ENCODE measurements around the gene SELPLG. TPM values are rescaled to one million over a fixed set of nuclear protein-coding genes. Genes with fewer than 3 reads are reported as not detected.
A peak's percentile ranks its signal among the peaks of the same experiment; 100 is the strongest.

Gene SELPLG
- total and polyA plus RNA-seq, 2 of the 4 experiments (the other 2 are of a cell fraction): 3.2 to 10.8 TPM

DNA sequence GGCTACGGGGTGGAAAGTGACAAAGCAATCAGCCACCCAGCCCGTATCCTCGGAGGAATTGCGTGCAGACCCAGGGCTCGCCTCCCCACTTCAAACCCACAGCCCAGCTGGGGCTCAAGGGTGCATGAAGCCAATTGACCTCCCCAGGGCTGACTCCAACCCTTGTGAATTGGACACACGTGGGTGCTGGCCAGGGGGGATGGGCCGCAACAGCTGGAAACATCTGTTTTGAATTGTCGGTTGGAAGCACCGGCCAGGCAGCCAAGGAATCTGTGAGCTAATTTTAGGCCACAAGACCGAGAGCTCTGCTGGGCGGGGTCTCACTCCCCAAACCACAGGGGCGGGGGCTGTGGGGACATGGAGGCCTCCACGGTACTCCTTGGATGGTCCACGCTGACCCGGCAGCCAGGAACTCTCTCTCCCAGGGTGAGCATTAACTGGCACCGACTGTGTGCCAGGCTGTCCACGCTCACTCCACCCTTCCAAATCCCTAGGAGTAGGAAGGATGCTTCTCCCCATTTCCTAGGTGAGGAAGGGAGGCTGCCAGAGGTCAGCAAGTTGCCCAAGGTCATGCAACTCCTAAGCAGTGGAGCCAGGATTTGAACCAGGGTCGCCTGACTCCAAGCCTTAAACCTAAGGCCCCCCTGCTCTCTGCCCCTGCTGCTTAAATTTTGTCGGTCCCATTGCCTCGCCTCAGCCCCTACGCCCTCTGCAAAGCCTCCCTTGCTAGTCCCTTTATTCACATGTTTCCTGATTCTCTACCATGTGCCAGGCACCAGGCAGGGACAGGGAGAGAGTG, 24.0 kb downstream of the SELPLG start:
- H3K4me3 ChIP-seq (ENCODE audit: insufficient read depth, low read depth, low read length): no peak overlapping the region
- in situ Hi-C loops (cut with MboI; ENCODE audit: low sequenced_read_pairs) (no loop called here), dilution Hi-C loops (cut with HindIII; ENCODE audit: low sequenced_read_pairs, unreplicated experiment) (no loop called here), intact Hi-C loops (cut with micrococcal nuclease) (loop anchor here (2.0 kb wide), 2 partner anchors 47 to 341 kb away; partner anchors contain the start of gene ISCU)
- 0 out of 2 replicates have a peak overlapping the region, but pooled peaks have one; percentile 53 for H3K56ac ChIP-seq (ENCODE audit: extremely low read depth, insufficient read depth, low read length)
- H3K27ac ChIP-seq (ENCODE audit: insufficient read depth, low read length): peak overlapping the region; percentile 39; the same call in 1 of the 2 replicates
- DNase-seq (peak; percentile 85), ATAC-seq (ENCODE audit: low read depth) (peak; percentile 83)
- H3K4me1 ChIP-seq (ENCODE audit: control insufficient read depth, insufficient read depth, low read length): peaks cover 18% of the 10 kb centered on the region
- H4K5ac ChIP-seq (ENCODE audit: low read depth, low read length): peak overlapping the region; percentile 37
- peak overlapping the region; percentile 6 for H2BK5ac ChIP-seq (ENCODE audit: low read depth, low read length, poor library complexity, severe bottlenecking)
- 22% methylated on average over 7 of the region's 21 CpGs; no CpG with 5 or more reads in 1 of the 2 experiments for WGBS, 2 experiments (ENCODE audit: extremely low coverage in 2 of 2, insufficient read length in 1 of 2)
- peak overlapping the region; percentile 89; the same call in 2 of the 3 replicates for H2BK15ac ChIP-seq (ENCODE audit: low read depth, low read length)
- H4K8ac ChIP-seq (ENCODE audit: low read depth in 2 of 2, low read length in 2 of 2): peak overlapping the region; percentile 19 to 89; a peak in 3 of 4 replicates
- ChIA-PET CTCF (interaction anchor here (2.0 kb wide), 1 partner anchor 46 kb away, joined by 4 read pairs; no protein-coding TSS in a partner anchor), POLR2A (ENCODE audit: unreplicated experiment) (interaction anchor here (0.6 kb wide), 1 partner anchor 49 kb away, joined by 3 read pairs; the partner anchor contains the start of gene SART3)
- H3K79me1 ChIP-seq (ENCODE audit: low read depth in 1 of 2, low read length in 2 of 2): peaks cover 0 to 5% of the 10 kb centered on the region in 2 experiments; a peak in 1 of 4 replicates
- H2BK120ac ChIP-seq (ENCODE audit: low read depth, low read length): peak overlapping the region; percentile 93
- peak overlapping the region; percentile 56 for H2AK9ac ChIP-seq (replicated peaks; ENCODE audit: low read depth, low read length, poor library complexity)
- no peaks in the 10 kb centered on the region for H3K27me3 ChIP-seq (ENCODE audit: control insufficient read depth, insufficient read depth, low read length)
- BruUV-seq (replicated peaks): no TSS peak
- peak overlapping the region; percentile 12; the same call in 1 of the 2 replicates for H3K9ac ChIP-seq (ENCODE audit: low read depth, low read length)
- no peaks in the 10 kb centered on the region for H3K36me3 ChIP-seq (ENCODE audit: control insufficient read depth, insufficient read depth, low read length)
- TF ChIP-seq, protein P1, sequence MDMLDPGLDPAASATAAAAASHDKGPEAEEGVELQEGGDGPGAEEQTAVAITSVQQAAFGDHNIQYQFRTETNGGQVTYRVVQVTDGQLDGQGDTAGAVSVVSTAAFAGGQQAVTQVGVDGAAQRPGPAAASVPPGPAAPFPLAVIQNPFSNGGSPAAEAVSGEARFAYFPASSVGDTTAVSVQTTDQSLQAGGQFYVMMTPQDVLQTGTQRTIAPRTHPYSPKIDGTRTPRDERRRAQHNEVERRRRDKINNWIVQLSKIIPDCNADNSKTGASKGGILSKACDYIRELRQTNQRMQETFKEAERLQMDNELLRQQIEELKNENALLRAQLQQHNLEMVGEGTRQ (IDR thresholded peaks at IDR 0.05; ENCODE audit: low read depth, low read length): 0 out of 2 replicates have a peak, but pooled peaks have one; percentile 22
- TF ChIP-seq RAD21 (IDR thresholded peaks at IDR 0.05; ENCODE audit: low read length): no peak
- peak overlapping the region; percentile 47 for H3K14ac ChIP-seq (replicated peaks; ENCODE audit: low read depth, low read length)
- peak overlapping the region; percentile 85 for H2BK20ac ChIP-seq (ENCODE audit: low read depth, low read length)
- H4K91ac ChIP-seq (ENCODE audit: insufficient read depth, low read depth, low read length): peak overlapping the region; percentile 85
- peak overlapping the region; percentile 30; the same call in 1 of the 2 replicates for H3K4me2 ChIP-seq (ENCODE audit: low read depth, low read length)
- H4K20me1 ChIP-seq (ENCODE audit: insufficient read depth, low read length): no peaks in the 10 kb centered on the region
- peak overlapping the region; percentile 84 for H3K23ac ChIP-seq (ENCODE audit: low read depth, low read length)
- H3K18ac ChIP-seq (ENCODE audit: low read depth, low read length): peak overlapping the region; percentile 75
- no peaks in the 10 kb centered on the region for H3K9me3 ChIP-seq (ENCODE audit: control insufficient read depth, insufficient read depth, low read length)
- H2AK5ac ChIP-seq (ENCODE audit: low read depth, low read length): peak overlapping the region; percentile 89; the same call in 1 of the 2 replicates
- peaks cover 4% of the 10 kb centered on the region; the same call in 1 of the 2 replicates for H3K9me1 ChIP-seq (ENCODE audit: insufficient read depth, low read length)
- H2AFZ ChIP-seq (replicated peaks; ENCODE audit: low read length, poor library complexity): peak overlapping the region; percentile 86
- peak overlapping the region; percentile 86 for H3K4ac ChIP-seq (ENCODE audit: low read depth, low read length)

Data from IMR-90 (cell line).